GM23338 (cell line): ENCODE measurements around the gene ANKRA2. TPM values are rescaled to one million over a fixed set of nuclear protein-coding genes. Genes with fewer than 3 reads are reported as not detected.

ENCODE experiments used
- ATAC-seq: fragments of 200-7000 bp; cut with Tn5 transposase; 3 replicates; pipeline ENCODE4 v1.9.1; 2020
- DNase-seq: peaks from one replicate; pipeline ENCODE4 v3.0.0-alpha.2; 2015; ENCODE audit warnings: low spot score
- H2AFZ ChIP-seq: fragments of 200-600 bp; sonication (generic); 2 replicates; pipeline ENCODE4 v1.8.0; 2016; ENCODE audit warnings: antibody characterized with exemption, mild to moderate bottlenecking, moderate library complexity
- H3F3A ChIP-seq: fragments of 200-600 bp; sonication (generic); replicated peaks from 2 replicates; pipeline ENCODE4 v1.8.0; 2017; ENCODE audit warnings: antibody characterized with exemption, mixed run types, low read depth
- H3K27ac ChIP-seq: fragments of 200-600 bp; sonication (generic); 2 replicates; pipeline ENCODE4 v1.6.1; 2016; ENCODE audit warnings: low read depth
- H3K27me3 ChIP-seq: fragments of 200-600 bp; sonication (generic); 2 replicates; pipeline ENCODE4 v1.8.0; 2016; ENCODE audit warnings: mild to moderate bottlenecking, mixed run types, moderate library complexity; ENCODE audit not compliant: insufficient read depth
- H3K36me3 ChIP-seq: fragments of 200-600 bp; sonication (generic); 2 replicates; pipeline ENCODE4 v1.8.0; 2016; ENCODE audit warnings: mild to moderate bottlenecking; ENCODE audit not compliant: insufficient read depth
- H3K4me1 ChIP-seq: fragments of 200-600 bp; sonication (generic); 2 replicates; pipeline ENCODE4 v1.8.0; 2016; ENCODE audit warnings: mild to moderate bottlenecking, moderate library complexity; ENCODE audit not compliant: insufficient read depth
- H3K4me2 ChIP-seq: fragments of 200-600 bp; sonication (generic); 2 replicates; pipeline ENCODE4 v1.7.1; 2017; ENCODE audit warnings: mixed run types
- H3K4me3 ChIP-seq: fragments of 200-600 bp; sonication (generic); 2 replicates; pipeline ENCODE4 v1.6.1; 2016; ENCODE audit warnings: mixed run types
- H3K79me2 ChIP-seq: fragments of 200-600 bp; sonication (generic); replicated peaks from 2 replicates; pipeline ENCODE4 v1.8.0; 2017; ENCODE audit warnings: mild to moderate bottlenecking; ENCODE audit not compliant: insufficient read depth
- H3K9me2 ChIP-seq: fragments of 200-600 bp; sonication (generic); 2 replicates; pipeline ENCODE4 v1.8.0; 2017; ENCODE audit not compliant: insufficient read depth
- H4K20me1 ChIP-seq: fragments of 200-600 bp; sonication (generic); replicated peaks from 2 replicates; pipeline ENCODE4 v1.8.0; 2017; ENCODE audit warnings: mild to moderate bottlenecking; ENCODE audit not compliant: insufficient read depth
- H3K27ac Mint-ChIP-seq: 2 replicates; pipeline ENCODE4 v1.8.0; 2020; ENCODE audit warnings: inconsistent platforms, mild to moderate bottlenecking, moderate library complexity, mixed read lengths
- H3K27me3 Mint-ChIP-seq: 3 replicates; pipeline ENCODE4 v1.8.0; 2022; ENCODE audit warnings: low read depth, mild to moderate bottlenecking, moderate library complexity, mixed read lengths, inconsistent platforms; ENCODE audit not compliant: insufficient read depth, poor library complexity
- H3K36me3 Mint-ChIP-seq: 3 replicates; pipeline ENCODE4 v1.8.0; 2021; ENCODE audit warnings: low read depth, mild to moderate bottlenecking, inconsistent platforms, moderate library complexity, mixed read lengths
- H3K4me1 Mint-ChIP-seq: 3 replicates; pipeline ENCODE4 v1.8.0; 2020; ENCODE audit warnings: mild to moderate bottlenecking, inconsistent platforms, mixed read lengths
- H3K4me3 Mint-ChIP-seq: 3 replicates; pipeline ENCODE4 v1.8.0; 2021; ENCODE audit warnings: moderate library complexity, mild to moderate bottlenecking, inconsistent platforms, mixed read lengths
- H3K9me3 Mint-ChIP-seq: 3 replicates; pipeline ENCODE4 v1.8.0; 2020; ENCODE audit warnings: moderate library complexity, mild to moderate bottlenecking, inconsistent platforms, mixed read lengths
- CTCF ChIP-seq, 2 experiments: fragments of 200-600 bp in 1 of 2; sonication (generic) in 1 of 2; conservative IDR thresholded peaks; 2 replicates each; pipeline versions ENCODE4 v1.5.1 to v1.6.1; 2016 to 2017; ENCODE audit warnings: antibody characterized with exemption in 2 of 2, low read depth in 2 of 2, mild to moderate bottlenecking in 2 of 2, moderate library complexity in 1 of 2
- EZH2 ChIP-seq: fragments of 200-600 bp; sonication (generic); IDR thresholded peaks from one replicate; pipeline ENCODE4 v1.8.0; 2017; ENCODE audit warnings: antibody characterized with exemption, mild to moderate bottlenecking, low read depth; ENCODE audit not compliant: unreplicated experiment
- EZH2phosphoT487 ChIP-seq: fragments of 200-600 bp; sonication (generic); IDR thresholded peaks from one replicate; pipeline ENCODE4 v1.8.1; 2018; ENCODE audit warnings: antibody characterized with exemption; ENCODE audit not compliant: unreplicated experiment
- POLR2AphosphoS5 ChIP-seq: IDR thresholded peaks from 2 replicates; pipeline ENCODE4 v1.6.1; 2016; ENCODE audit warnings: antibody characterized with exemption, low read depth
- STAT1 ChIP-seq: IDR thresholded peaks from one replicate; pipeline ENCODE4 v1.6.1; 2016; ENCODE audit warnings: antibody characterized with exemption; ENCODE audit not compliant: unreplicated experiment
- ZNF331 ChIP-seq: fragments of 250-450 bp; sonication (Bioruptor Pico); IDR thresholded peaks from 2 replicates; pipeline ENCODE4 v1.5.0; 2020; ENCODE audit warnings: low read depth, mild to moderate bottlenecking, moderate library complexity
- polyA plus RNA-seq: library from polyadenylated mRNA; unstranded; fragments of >200 nt; fragmentation: Nextera tagmentation; extraction: Ambion mirVana; gene quantifications from 2 replicates; pipeline ENCODE4 v1.2.1, GENCODE V29; 2016
- total RNA-seq: library from RNA; depleted of rRNA; stranded (reverse); fragments of >200 nt; shearing (Covaris generic); gene quantifications from 2 replicates; pipeline ENCODE4 v1.2.3, GENCODE V29; 2014
- TF ChIP-seq, protein P1 (sequence below): IDR thresholded peaks from one replicate; pipeline ENCODE4 v1.6.1; 2018; ENCODE audit warnings: antibody characterized with exemption; ENCODE audit not compliant: unreplicated experiment
- TF ChIP-seq, protein P2 (sequence below): fragments of 250-450 bp; sonication (Bioruptor Pico); IDR thresholded peaks from 2 replicates; pipeline ENCODE4 v1.5.0; 2020; ENCODE audit warnings: mild to moderate bottlenecking, moderate library complexity

Gene ANKRA2
- total and polyA plus RNA-seq, 2 experiments from 2014 or later = 13.1 to 15.3 TPM

GRCh38 chr5:73591102-73591695 lies 25.8 kb upstream of the ANKRA2 start:
- no peaks in the 10 kb centered on the region for H3K27me3 ChIP-seq
- no peaks in the 10 kb centered on the region for H3K4me1 Mint-ChIP-seq
- no peak overlapping the region for H3K27ac ChIP-seq
- H3K4me2 ChIP-seq = no peak overlapping the region
- no peaks in the 10 kb centered on the region for H3K9me3 Mint-ChIP-seq
- no peaks in the 10 kb centered on the region for H3K36me3 Mint-ChIP-seq
- TF ChIP-seq ZNF331 (CRISPR knock-in tag) = no peak
- TF ChIP-seq CTCF (conservative IDR thresholded peaks at IDR 0.05; ENCODE audit: low read depth in 2 of 2) = peak; percentile 82 to 94
- no peak for TF ChIP-seq STAT1
- TF ChIP-seq EZH2 = no peak
- TF ChIP-seq, protein P1, sequence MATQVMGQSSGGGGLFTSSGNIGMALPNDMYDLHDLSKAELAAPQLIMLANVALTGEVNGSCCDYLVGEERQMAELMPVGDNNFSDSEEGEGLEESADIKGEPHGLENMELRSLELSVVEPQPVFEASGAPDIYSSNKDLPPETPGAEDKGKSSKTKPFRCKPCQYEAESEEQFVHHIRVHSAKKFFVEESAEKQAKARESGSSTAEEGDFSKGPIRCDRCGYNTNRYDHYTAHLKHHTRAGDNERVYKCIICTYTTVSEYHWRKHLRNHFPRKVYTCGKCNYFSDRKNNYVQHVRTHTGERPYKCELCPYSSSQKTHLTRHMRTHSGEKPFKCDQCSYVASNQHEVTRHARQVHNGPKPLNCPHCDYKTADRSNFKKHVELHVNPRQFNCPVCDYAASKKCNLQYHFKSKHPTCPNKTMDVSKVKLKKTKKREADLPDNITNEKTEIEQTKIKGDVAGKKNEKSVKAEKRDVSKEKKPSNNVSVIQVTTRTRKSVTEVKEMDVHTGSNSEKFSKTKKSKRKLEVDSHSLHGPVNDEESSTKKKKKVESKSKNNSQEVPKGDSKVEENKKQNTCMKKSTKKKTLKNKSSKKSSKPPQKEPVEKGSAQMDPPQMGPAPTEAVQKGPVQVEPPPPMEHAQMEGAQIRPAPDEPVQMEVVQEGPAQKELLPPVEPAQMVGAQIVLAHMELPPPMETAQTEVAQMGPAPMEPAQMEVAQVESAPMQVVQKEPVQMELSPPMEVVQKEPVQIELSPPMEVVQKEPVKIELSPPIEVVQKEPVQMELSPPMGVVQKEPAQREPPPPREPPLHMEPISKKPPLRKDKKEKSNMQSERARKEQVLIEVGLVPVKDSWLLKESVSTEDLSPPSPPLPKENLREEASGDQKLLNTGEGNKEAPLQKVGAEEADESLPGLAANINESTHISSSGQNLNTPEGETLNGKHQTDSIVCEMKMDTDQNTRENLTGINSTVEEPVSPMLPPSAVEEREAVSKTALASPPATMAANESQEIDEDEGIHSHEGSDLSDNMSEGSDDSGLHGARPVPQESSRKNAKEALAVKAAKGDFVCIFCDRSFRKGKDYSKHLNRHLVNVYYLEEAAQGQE = no peak
- no peaks in the 10 kb centered on the region for H3K4me1 ChIP-seq
- no peak overlapping the region for H2AFZ ChIP-seq
- ATAC-seq (peak; percentile 75), DNase-seq (peak; percentile 85)
- no peak overlapping the region for H3K4me3 ChIP-seq
- no peaks in the 10 kb centered on the region for H3F3A ChIP-seq
- no peaks in the 10 kb centered on the region for H3K79me2 ChIP-seq
- no peaks in the 10 kb centered on the region for H3K36me3 ChIP-seq
- no peak overlapping the region for H3K4me3 Mint-ChIP-seq
- H3K27ac Mint-ChIP-seq = no peak overlapping the region
- no peaks in the 10 kb centered on the region for H3K9me2 ChIP-seq
- H4K20me1 ChIP-seq = no peaks in the 10 kb centered on the region
- peaks cover 3% of the 10 kb centered on the region for H3K27me3 Mint-ChIP-seq

- Mint-ChIP-seq H3K9me3 (no peaks in the 10 kb centered on the region), H3K36me3 (no peaks in the 10 kb centered on the region)
- no peak for TF ChIP-seq EZH2phosphoT487
- no peak for TF ChIP-seq ZNF331 (CRISPR knock-in tag)
- no peak for TF ChIP-seq STAT1
- TF ChIP-seq, protein P2, sequence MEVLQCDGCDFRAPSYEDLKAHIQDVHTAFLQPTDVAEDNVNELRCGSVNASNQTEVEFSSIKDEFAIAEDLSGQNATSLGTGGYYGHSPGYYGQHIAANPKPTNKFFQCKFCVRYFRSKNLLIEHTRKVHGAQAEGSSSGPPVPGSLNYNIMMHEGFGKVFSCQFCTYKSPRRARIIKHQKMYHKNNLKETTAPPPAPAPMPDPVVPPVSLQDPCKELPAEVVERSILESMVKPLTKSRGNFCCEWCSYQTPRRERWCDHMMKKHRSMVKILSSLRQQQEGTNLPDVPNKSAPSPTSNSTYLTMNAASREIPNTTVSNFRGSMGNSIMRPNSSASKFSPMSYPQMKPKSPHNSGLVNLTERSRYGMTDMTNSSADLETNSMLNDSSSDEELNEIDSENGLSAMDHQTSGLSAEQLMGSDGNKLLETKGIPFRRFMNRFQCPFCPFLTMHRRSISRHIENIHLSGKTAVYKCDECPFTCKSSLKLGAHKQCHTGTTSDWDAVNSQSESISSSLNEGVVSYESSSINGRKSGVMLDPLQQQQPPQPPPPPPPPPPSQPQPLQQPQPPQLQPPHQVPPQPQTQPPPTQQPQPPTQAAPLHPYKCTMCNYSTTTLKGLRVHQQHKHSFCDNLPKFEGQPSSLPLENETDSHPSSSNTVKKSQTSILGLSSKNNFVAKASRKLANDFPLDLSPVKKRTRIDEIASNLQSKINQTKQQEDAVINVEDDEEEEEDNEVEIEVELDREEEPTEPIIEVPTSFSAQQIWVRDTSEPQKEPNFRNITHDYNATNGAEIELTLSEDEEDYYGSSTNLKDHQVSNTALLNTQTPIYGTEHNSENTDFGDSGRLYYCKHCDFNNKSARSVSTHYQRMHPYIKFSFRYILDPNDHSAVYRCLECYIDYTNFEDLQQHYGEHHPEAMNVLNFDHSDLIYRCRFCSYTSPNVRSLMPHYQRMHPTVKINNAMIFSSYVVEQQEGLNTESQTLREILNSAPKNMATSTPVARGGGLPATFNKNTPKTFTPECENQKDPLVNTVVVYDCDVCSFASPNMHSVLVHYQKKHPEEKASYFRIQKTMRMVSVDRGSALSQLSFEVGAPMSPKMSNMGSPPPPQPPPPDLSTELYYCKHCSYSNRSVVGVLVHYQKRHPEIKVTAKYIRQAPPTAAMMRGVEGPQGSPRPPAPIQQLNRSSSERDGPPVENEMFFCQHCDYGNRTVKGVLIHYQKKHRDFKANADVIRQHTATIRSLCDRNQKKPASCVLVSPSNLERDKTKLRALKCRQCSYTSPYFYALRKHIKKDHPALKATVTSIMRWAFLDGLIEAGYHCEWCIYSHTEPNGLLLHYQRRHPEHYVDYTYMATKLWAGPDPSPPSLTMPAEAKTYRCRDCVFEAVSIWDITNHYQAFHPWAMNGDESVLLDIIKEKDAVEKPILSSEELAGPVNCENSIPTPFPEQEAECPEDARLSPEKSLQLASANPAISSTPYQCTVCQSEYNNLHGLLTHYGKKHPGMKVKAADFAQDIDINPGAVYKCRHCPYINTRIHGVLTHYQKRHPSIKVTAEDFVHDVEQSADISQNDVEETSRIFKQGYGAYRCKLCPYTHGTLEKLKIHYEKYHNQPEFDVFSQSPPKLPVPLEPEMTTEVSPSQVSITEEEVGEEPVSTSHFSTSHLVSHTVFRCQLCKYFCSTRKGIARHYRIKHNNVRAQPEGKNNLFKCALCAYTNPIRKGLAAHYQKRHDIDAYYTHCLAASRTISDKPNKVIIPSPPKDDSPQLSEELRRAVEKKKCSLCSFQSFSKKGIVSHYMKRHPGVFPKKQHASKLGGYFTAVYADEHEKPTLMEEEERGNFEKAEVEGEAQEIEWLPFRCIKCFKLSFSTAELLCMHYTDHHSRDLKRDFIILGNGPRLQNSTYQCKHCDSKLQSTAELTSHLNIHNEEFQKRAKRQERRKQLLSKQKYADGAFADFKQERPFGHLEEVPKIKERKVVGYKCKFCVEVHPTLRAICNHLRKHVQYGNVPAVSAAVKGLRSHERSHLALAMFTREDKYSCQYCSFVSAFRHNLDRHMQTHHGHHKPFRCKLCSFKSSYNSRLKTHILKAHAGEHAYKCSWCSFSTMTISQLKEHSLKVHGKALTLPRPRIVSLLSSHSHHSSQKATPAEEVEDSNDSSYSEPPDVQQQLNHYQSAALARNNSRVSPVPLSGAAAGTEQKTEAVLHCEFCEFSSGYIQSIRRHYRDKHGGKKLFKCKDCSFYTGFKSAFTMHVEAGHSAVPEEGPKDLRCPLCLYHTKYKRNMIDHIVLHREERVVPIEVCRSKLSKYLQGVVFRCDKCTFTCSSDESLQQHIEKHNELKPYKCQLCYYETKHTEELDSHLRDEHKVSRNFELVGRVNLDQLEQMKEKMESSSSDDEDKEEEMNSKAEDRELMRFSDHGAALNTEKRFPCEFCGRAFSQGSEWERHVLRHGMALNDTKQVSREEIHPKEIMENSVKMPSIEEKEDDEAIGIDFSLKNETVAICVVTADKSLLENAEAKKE (CRISPR knock-in tag) = no peak
- no peak for TF ChIP-seq POLR2AphosphoS5
These were observed 22.5 kb upstream of the ANKRA2 start for GRCh38 chr5:73587923-73588322.

More at GRCh38 chr5:73587923-73588322, 22.5 kb upstream of the ANKRA2 start:
- Histone ChIP-seq H2AFZ (no peak overlapping the region), H3K4me2 (no peak overlapping the region), H4K20me1 (peaks cover 6% of the 10 kb centered on the region; the same call in 1 of the 2 replicates), H3K9me2 (no peaks in the 10 kb centered on the region; the same call in 1 of the 2 replicates), H3K4me1 (no peaks in the 10 kb centered on the region), H3K27me3 (no peaks in the 10 kb centered on the region), H3K27ac (no peak overlapping the region), H3F3A (no peaks in the 10 kb centered on the region), H3K36me3 (no peaks in the 10 kb centered on the region; the same call in 1 of the 2 replicates), H3K79me2 (no peaks in the 10 kb centered on the region), H3K4me3 (no peak overlapping the region)
- ATAC-seq (no peak), DNase-seq (no peak)
- H3K27ac Mint-ChIP-seq = no peak overlapping the region
- no peak overlapping the region for H3K4me3 Mint-ChIP-seq
- peaks cover 1% of the 10 kb centered on the region for H3K27me3 Mint-ChIP-seq
- H3K4me1 Mint-ChIP-seq = no peaks in the 10 kb centered on the region
